Stimulated activated CD8-positive, alpha-beta memory T cell treated with anti-CD3 and anti-CD28 coated beads, Interleukin-12 subunit alpha, Interleukin-12 subunit beta, amount 100 ng/mL, for 24 hours (primary cell): ENCODE measurements around the gene PHLPP2.
A peak's percentile ranks its signal among the peaks of the same experiment; 100 is the strongest.

Source experiments
- DNase-seq: peaks from one replicate; pipeline ENCODE4 v3.0.0-alpha.2; 2020; ENCODE audit errors: extremely low read depth

The PHLPP2 gene, protein sequence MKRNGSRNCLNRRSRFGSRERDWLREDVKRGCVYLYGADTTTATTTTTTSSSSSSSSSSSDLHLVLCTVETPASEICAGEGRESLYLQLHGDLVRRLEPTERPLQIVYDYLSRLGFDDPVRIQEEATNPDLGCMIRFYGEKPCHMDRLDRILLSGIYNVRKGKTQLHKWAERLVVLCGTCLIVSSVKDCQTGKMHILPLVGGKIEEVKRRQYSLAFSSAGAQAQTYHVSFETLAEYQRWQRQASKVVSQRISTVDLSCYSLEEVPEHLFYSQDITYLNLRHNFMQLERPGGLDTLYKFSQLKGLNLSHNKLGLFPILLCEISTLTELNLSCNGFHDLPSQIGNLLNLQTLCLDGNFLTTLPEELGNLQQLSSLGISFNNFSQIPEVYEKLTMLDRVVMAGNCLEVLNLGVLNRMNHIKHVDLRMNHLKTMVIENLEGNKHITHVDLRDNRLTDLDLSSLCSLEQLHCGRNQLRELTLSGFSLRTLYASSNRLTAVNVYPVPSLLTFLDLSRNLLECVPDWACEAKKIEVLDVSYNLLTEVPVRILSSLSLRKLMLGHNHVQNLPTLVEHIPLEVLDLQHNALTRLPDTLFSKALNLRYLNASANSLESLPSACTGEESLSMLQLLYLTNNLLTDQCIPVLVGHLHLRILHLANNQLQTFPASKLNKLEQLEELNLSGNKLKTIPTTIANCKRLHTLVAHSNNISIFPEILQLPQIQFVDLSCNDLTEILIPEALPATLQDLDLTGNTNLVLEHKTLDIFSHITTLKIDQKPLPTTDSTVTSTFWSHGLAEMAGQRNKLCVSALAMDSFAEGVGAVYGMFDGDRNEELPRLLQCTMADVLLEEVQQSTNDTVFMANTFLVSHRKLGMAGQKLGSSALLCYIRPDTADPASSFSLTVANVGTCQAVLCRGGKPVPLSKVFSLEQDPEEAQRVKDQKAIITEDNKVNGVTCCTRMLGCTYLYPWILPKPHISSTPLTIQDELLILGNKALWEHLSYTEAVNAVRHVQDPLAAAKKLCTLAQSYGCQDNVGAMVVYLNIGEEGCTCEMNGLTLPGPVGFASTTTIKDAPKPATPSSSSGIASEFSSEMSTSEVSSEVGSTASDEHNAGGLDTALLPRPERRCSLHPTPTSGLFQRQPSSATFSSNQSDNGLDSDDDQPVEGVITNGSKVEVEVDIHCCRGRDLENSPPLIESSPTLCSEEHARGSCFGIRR (N-terminal part only)

GRCh38 chr16:71724320-71724751, at the start of gene PHLPP2:
PHLPP2 (minus strand) TSS chr16:71724701; CDS start chr16:71714795, 9,906 bp downstream.
- DNase-seq, result no peak

GRCh38 chr16:71771571-71771970, 47.1 kb upstream of the PHLPP2 start:
- no peak for DNase-seq

GRCh38 chr16:71769222-71769621, 44.7 kb upstream of the PHLPP2 start:
- no peak for DNase-seq

GRCh38 chr16:71767060-71767900, 42.8 kb upstream of the PHLPP2 start:
- no peak for DNase-seq

DNA sequence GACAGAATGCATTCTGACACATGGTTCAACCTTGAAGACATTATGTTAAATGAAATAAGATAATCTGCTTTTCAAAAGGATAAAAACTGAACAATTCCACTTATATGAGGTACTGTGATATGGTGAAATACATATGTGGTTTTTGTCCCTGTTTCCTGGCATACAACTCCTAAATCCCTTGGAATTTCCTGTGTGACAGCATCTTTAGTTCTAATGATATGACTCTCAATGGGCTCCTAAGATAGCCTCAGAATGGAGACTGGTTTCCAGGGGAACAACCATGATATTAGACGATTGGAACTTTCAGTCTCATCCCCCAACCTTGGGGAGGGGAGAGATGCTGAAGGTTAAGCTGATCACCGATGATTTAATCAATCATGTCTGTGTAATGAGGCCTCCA, 37.7 kb upstream of the PHLPP2 start:
- no peak for DNase-seq

- DNase-seq, result no peak
Observed at GRCh38 chr16:71761097-71761496, 36.6 kb upstream of the PHLPP2 start.

DNA sequence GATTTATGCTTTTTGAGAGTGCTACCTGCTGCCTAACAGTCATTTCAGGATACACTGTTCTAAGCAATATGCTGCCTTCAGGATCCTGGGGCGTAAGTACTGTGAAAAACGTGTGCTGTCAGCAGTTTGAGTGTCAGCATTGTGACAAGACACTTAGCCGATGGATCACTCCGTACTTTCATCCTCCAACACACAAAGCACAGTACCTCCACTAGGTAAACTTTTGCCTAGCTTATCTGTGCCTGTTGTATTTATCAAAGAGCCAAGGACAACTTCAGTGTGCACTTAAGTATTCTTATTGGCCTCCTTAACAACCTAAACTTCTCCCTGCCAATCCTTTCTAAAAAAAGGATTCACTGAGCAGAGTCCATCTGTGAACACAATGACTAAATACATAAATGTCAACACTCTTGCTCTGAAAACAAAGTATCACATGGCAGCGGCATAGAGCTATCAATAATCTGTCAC, 33.8 kb upstream of the PHLPP2 start:
- DNase-seq, result no peak

- DNase-seq, result no peak
Observed at GRCh38 chr16:71754652-71755051, 30.2 kb upstream of the PHLPP2 start.

- no peak for DNase-seq
Observed at GRCh38 chr16:71754108-71754507, 29.6 kb upstream of the PHLPP2 start.

DNA sequence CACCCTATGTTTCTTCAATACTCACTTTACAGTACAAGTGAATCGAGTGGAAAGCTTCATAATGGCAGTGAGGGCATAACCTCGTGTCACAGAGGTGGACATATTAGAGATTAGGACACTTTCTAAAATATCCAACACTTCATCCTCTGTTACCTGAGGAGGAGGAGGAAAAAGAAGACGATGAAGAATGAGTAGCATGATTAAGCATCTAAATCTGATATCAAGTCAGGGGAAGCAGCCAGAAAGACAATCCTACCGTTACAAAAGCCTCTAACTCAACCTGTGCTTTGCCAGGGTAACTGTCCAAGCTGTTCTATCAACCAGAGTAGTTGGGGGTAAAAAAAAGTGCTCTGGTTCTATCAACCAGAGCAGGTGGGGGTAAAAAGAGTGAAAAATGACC, 23.7 kb upstream of the PHLPP2 start:
- no peak for DNase-seq

DNA sequence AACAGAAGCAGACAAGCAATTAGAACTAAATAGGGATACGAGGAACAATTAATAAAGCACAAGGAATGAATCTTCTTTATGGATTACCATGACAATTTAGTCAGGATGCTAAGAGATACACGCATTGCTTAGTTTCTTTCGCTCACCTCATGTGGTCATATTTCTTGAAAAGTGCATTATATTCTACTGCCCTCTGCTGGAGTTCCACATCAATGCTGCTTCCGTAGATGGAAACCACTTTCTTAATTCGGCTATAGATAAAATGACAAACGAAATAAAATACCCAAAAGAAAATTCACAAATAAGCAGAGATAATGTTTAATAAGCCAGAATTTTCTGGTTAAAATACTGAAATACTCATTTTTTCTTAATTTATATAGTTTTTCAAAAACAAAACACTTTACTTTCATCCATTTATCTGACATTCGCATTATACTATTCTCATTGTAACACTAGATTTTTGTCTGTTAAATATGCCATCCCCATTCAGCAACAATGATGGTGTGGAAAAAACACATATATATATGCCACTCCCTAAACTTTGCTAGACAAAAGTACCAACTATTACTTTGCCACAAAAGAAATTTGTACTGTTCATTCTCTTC, 22.0 kb upstream of the PHLPP2 start:
- DNase-seq, result no peak

DNA sequence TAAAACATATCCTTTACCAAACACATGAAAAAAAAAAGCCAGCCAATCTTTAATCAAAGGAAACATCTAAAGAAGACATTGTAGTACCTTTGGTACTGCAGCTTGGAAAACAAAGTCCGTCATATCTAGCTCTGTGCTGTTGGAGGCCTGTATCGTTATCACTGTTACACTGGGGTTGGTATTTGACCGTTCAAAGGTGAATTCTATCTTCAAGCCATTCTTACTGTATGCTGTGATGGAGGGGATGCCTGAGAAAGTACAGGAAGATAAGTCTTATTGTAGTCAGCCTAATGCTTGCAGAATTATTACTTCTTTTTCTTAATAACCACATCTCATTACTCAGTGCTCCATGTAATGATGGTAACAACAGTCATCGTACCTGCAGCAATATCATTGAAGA, 14.4 kb upstream of the PHLPP2 start:
- no peak for DNase-seq

- DNase-seq, result no peak
Observed at GRCh38 chr16:71737501-71737900, 13.0 kb upstream of the PHLPP2 start.

DNA sequence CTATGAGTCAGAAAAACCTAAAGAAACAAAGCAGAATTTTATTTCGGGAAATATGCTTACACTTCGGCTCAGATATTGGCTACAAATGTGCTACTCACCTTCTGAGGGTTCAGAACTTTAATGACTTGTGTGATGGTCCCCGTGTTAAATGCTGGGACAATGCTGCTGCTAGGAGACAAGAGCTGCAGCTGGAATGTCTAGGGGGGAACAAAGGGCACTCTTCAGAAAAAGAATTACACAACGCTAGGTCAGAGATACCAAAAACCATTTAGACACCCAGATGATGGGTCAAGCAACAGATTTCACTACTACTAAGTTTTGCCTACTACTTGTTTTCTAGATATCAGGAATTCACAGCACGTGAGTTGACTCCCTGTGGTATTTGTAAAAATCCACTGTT, 10.0 kb upstream of the PHLPP2 start:
- DNase-seq, result no peak

- DNase-seq, result no peak
Observed at GRCh38 chr16:71732587-71732986, 8.1 kb upstream of the PHLPP2 start.

DNA sequence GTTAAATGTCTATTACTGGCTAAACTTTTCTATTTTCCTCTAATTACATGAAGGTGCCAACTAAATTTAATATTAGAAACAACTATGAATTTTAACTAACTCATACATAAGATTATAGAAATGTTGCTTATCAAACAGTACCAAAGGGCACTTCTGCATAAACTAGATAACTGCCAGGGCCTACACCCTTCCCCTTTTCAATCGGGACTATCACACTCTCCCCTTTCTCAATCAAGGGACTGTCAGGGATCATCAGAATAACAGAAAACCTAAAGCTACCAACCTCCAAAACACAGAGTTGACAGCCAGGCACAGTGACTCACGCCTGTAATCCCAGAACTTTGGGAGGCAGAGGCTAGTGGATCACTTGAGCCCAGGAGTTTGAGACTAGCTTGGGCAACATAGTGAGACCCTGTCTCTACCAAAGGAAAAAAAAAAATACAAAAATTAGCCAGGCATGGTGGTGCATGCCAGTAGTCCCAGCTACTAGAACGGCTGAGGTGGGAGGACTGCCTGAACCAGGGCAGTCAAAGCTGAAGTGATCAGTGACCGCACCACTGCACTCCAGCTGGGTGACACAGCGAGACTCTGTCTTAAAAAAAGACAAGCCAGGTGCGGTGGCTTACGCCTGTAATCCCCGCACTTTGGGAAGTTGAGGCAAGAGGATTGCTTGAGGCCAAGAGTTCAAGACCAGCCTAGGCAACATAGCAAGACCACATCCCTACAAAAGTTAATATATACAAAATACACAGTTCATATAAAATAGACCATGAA, 3.2 kb upstream of the PHLPP2 start:
- DNase-seq, result no peak

- no peak for DNase-seq
Observed at GRCh38 chr16:71726476-71727315, 2.2 kb upstream of the PHLPP2 start.

GRCh38 chr16:71723537-71724319, 773 bp downstream of the PHLPP2 start:
- peak; percentile 57 for DNase-seq
